GM13976 (cell line): ENCODE data around the gene UNC5C.

Experiments
- DNase-seq: peaks from one replicate; pipeline ENCODE4 v3.0.0; 2012; ENCODE audit warnings: low spot score
- CTCF ChIP-seq: IDR thresholded peaks from 2 replicates; pipeline ENCODE4 v1.5.1; 2012; ENCODE audit warnings: borderline replicate concordance, mild to moderate bottlenecking; ENCODE audit not compliant: insufficient read depth; ENCODE audit errors: extremely low read depth, missing control alignments, control extremely low read depth
- in situ Hi-C: fragments of 300-500 bp; cut with MboI; formaldehyde crosslinking; loops from one replicate; pipeline ENCODE4 v1.12.0; 2022; ENCODE audit warnings: low sequenced_read_pairs, mixed read lengths, inconsistent platforms; ENCODE audit not compliant: unreplicated experiment

UNC5C gene

GRCh38 chr4:95158045-95158444, 390.7 kb downstream of the UNC5C start:
- TF ChIP-seq CTCF, result no peak
- DNase-seq, result no peak
- in situ Hi-C loops, result no loop called here

- no peak for TF ChIP-seq CTCF
- DNase-seq, result no peak
- in situ Hi-C loops, result no loop called here
Measured at GRCh38 chr4:95157596-95157995, 391.2 kb downstream of the UNC5C start.

- TF ChIP-seq CTCF, result no peak
- no peak for DNase-seq
- in situ Hi-C loops, result no loop called here
Measured at GRCh38 chr4:95156452-95156765, 392.4 kb downstream of the UNC5C start.

GRCh38 chr4:95155759-95156451, 392.9 kb downstream of the UNC5C start:
- DNase-seq, result peak; percentile 41
- in situ Hi-C loops, result no loop called here

GRCh38 chr4:95153182-95153581, 395.6 kb downstream of the UNC5C start:
- no peak for DNase-seq
- TF ChIP-seq CTCF, result no peak
- in situ Hi-C loops, result no loop called here

More at GRCh38 chr4:95155759-95156451, 392.9 kb downstream of the UNC5C start:
- TF ChIP-seq CTCF, result peak; percentile 23

- in situ Hi-C loops, result no loop called here
- no peak for TF ChIP-seq CTCF
Measured at GRCh38 chr4:95151255-95151654, 397.5 kb downstream of the UNC5C start.

More at GRCh38 chr4:95151255-95151654, 397.5 kb downstream of the UNC5C start:
- DNase-seq, result no peak
